NCI-H146 treated with DMSO at 0.1 percent for 48 hours (cell line): Measurements from ENCODE around the gene RBFA.
"Not testable (repeated sequence)": the region's sequence is repeated elsewhere in the genome, so short reads cannot be mapped to it uniquely, and the experiment has no call there.

Experiments
- DNase-seq: peaks from one replicate; lab custom pipeline; 2025; ENCODE audit not compliant: unreplicated experiment; lab: John Stamatoyannopoulos, UW

The RBFA gene

DNA sequence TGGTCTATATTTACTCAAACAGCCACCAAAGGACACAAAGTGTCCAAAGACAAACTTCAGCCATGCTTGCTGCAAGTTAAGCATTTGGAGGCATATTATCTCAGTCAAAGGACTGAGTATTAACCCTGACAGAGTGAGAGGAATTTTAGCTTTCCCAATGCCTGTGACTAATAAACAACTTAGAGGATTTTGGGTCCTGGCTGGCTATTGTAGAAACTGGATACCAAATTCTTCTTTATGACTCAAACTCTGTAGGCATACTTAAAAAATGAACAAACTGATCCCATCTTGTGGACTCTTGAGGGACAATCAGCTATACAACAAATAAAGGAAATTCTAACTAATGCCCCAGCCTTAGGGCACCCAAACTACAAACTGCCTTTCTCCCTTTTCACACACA lies 6.5 kb upstream of the RBFA start:
- DNase-seq, result not testable (repeated sequence)

DNA sequence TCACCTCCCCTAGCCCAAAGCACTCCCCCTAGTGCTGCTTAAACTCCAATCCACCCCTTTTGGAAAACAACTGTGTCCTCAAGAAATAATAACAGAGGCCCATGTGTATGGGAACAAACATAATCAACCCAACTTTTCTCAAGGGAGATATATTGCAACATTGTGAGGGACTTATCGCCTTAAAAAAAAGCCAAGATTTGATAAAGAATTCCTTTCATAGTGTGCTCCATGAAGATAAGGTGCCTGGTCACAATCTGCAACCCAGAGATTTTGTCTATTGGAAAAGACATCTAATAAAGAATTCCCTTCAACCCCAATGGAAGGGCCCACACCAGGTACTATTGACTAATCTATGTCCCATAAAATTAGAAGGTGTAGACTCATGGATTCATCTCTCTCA lies 4.5 kb upstream of the RBFA start:
- no peak for DNase-seq

DNA sequence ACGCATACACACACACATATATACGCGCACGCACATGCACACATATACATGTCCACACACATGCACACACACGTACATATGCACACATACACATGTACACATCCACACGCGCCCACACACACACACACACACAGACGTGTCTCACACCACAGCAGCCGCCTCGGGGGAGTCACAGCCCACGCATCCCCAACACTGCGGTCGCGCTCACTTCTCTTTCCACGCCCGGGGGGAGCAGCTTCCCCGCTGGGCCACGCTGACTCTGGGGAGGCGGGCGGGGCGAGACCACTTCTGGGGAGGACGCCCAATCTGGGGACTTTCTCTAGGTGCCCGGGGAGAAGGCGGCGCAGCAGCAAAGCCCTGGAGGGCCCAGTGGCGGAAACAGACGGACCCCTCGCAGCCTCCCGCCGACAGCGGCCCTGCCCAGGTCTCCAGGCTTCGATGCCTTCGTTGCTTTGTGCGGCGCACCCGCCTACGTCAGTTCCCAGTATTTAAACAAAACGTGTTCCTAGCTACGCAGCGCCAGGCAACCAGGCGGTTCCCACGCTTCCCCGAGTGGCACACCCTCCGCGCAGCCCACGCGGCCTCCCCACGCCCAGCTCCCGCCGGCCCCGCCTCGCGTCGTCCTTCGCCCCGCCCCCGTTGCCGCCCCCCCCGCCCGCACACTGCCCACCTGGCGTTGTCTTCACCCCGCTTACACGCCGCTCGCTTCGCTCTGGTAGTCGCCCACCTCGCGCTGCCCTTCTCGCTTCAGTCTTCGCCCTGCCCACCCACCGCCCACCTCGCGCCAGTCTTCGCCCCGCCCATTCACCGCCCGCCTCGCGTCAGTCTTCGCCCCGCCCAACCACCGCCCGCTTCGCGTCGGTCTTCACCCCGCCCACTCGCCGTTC lies 810 bp upstream of the RBFA start:
- DNase-seq, result no peak

DNA sequence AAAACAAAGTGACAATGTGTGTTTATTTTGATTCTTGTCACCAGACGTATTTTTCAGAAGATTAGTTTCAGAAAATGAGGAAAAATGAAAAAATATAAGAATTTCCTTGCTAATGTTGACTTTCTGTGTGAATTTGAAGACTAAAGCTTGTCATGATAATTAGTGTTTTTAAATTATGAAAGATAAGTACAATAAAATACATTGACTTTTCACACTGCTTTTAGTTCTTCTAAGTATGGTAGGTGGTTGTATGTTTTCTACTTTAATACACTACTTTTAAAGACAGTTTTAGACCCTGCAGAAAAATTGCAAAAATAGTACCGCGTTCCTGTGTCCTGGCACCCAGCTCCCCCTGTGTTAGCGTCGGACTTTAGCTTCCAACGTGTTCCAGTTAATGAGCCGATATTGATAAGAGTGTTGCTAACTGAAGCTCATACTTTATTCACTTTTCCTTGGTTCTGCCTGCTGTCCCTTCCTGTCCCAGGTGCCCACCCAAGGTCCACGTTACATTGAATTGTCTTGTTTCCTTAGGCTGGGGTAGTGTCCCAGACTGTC lies 695 bp downstream of the RBFA start:
- no peak for DNase-seq

DNA sequence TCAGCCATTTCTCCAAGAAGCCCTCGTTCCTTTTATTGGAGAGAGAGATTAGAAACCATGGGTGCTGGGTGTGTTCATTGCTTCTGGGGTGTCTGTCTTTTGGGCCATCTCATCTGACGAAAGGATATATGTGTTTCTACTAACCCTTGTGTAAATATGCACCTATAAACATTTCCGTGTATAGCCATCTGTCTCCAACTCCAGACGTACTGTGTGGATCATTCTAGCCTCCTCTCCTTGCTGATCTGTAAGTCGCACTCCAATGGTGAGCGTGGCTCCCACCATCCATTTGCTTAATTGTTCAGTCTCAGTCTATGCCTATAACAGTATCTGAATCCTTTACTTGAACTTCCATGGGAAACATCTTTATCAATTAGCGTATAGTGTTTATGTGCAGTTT lies 1.8 kb downstream of the RBFA start:
- DNase-seq, result no peak

DNA sequence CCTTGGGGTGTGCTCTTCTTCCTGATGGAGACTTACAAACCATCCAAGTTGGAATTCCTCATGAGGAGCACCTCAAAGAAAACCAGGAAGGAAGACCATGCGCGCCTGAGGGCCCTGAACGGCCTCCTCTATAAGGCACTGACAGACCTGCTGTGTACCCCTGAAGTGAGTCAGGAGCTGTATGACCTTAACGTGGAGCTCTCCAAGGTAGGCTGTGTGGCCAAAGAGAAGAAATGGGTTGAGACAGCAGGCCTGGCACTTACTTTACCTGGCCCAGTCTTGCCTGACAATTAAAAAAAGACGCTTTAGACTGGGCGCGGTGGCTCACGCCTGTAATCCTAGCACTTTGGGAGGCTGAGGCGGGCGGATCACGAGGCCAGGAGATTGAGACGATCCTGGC lies 3.1 kb downstream of the RBFA start:
- DNase-seq, result no peak

DNA sequence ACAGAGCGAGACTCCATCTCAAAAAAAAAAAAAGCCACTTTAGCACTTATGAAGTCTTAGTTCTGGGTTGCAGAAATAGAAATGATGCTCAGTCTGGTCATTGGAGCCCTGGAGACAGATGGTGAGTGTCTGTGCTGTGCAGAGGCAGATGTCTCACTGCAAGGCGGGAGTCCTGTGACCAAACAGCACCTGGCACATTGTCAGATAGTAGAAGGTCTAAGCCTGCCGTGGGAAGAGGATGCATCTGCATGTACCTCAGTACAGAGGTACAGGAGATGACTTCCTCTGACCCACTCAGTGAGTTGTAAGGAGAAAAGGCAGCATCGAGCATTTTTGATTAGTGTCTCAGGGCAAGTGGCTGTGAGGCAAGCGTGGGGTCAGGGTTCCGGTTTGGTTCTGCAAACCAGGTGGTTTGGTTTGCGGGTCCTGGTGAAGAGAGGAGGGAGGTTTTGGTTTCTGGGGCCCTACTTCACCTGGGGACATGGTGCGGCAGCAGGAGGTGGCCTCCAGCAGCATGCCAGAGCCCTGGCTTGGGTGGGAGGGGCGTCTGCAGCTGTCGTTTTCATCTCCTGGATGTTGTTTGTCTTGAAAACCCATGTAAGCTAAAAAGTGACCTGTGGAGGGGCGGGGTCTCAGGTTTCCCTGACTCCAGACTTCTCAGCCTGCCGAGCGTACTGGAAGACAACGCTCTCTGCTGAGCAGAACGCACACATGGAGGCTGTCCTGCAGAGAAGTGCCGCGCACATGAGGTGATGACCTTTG lies 3.8 kb downstream of the RBFA start:
- no peak for DNase-seq

DNA sequence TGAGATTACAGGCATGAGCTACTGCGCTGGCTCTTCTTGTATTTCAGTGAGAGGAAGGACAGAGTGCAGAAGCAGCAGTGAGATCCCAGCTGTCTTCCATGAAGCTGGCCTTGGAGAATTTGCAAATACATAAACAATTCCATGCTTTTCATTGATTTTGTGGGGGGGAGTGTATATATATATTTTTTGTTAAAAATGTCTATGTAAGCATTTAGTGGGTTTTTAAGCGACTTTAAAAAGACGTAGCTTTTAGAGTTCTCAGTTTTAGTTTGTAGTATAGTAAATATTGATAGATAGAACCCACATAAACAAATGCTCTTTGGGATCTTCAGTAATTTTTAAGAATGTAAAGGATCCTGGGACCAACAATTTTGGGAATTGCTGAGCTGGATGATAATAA lies 6.3 kb downstream of the RBFA start:
- DNase-seq, result no peak

DNA sequence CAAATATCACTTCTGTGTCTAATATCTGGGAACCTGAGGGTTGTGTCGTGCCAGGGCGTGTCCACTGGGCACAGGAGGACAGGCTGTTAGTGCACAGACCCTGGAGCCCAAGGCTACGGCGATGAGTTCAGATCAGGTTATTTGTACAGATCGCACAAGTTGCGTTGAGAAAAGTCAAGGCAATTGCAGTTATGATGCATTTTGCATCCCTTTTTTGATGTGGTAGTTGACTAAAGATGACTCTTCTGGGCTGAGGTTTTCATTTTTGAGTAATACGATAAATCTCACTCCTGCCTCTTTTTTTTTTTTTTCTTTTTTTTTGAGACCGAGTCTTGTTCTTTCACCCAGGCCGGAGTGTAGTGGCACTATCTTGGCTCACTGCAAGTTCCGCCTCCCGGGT lies 7.2 kb downstream of the RBFA start:
- DNase-seq, result no peak

DNA sequence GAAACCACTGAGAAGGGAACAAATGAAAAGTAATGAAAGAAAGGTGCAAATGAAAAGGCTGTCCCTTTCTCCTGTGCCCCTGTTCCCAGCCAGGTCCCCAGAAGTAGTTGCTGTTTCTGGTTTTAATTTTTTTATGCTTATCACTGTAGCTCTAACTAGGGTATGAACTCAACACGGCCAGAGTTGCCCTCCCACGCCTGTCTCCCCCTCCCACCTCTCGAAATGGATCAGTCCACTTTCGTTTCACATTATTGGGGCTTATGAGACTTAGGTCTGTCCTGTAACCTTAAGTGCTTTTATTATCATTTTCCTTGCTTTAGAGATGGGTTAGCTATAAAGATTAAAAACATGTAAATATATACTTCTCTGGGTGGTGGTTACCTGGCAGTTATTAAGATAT lies 8.6 kb downstream of the RBFA start:
- no peak for DNase-seq

DNA sequence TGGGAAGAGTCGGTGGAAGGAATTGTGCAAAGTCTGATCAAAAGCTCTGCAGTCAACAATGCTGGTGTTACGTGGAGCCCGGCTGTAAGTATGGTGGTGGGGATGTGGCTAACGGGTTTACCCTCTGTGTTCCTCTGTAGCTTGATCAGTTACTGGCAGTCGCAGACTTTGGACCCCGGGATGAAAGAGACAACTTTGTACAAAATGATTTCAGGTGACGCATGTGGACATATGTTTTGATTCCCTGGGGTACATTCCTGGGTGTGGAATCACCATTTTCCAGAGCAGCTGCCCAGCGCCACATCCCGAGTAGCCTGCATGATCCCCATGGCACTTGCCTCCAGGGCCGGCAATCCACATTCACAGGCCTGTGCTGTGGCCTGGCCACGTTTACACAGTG lies 9.8 kb downstream of the RBFA start:
- no peak for DNase-seq

DNA sequence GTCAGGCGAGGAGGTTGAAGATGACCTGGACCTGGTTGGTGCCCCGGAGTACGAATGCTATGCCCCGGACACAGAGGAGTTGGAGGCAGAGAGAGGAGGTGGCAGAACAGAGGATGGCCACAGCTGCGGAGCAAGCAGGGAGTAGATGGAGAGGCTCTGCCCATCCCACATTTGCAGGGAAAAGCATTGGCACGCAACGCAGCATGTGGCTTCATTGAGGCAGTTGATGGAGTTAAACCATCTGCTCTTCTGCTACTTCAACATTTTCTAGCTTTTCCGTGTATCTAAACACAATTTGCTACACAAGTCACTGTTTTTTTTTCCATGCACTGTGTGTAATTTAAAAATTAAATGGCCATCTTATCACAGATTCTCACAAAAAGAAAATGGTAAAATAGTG lies 11.8 kb downstream of the RBFA start:
- DNase-seq, result no peak

DNA sequence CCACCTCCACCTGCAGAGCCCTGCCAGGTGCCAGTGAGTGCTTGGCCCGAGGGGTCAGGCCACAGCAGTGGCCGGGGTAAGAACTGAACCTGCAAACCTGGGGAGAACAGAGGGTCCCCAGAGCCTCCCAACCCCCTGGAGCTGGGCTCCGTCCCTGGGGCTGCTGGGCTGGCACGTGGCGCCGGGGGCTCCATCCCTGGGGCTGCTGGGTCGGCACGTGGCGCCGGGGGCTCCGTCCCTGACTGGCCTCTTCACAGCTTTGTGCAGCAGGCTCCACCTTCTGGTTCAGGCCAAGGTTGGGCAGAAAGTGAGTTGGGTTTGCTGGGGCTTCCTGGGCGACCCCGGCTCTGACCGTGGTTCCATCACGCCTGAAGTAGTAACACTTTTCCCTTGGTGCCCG lies 12.2 kb downstream of the RBFA start:
- no peak for DNase-seq

DNA sequence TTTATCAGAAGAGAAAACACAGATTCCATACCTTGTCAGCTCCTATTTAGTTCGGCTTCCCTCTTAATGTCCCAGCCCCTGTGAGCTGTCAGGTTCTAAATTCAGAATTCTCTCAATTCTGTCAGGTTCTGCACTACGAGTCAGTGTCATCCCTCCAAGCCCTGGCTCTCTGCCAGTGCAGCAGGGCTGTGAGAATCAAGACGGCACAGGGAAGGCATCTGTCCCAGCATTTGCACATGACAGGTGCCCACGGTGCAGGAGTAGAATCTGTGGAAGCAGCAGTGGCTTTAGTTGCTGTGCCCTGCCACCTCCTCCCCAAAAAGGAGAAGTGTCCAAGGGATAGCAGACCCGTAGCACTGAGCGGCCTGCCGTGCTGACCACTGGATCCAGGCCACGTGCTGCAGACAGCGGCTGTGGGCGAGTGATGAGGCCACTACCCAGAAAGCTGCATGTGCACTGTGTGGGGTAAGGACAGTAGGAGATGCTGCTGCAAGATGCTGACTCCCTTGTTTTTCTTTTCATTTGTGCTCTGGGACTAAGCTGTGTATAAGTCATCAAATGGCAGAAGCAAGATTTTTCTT lies 12.8 kb downstream of the RBFA start:
- DNase-seq, result no peak

DNA sequence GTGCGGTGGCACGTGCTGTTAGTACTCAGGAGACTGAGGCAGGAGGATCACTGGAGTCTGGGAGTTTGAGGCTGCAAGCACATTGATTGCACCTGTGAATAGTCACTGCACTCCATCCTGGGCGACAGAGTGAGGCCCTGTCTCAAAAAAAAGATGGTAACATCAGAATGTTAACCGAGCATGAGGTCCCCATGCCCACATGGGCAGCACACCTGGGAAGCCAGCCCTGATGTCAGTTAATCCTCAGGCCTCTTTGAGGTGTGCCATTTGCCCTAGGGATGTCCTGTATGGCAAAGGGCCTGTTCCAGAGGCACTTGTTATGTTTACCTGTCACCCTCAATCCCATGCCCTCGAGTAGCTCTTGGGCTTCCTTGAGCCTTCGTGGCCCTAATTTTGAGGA lies 16.6 kb downstream of the RBFA start:
- DNase-seq, result no peak

DNA sequence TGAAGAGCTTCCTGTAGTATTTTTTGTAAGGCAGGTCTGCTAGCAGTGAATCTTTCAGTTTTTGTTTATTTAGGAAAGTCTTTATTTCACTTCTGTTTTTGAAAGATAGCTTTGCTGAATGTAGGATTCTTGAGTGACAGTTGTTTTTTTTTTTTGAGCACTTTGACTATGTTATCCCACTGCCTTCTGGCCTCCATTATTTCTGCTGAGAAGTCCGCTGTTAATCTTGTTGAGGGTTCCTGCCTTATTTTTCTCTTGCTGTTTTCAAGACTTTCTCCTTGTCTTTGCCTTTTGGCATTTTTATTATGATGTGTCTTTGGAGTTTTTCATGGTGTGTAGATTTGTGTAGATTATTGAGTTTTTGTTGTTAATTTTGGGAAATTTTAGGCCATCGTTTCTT lies 21.9 kb downstream of the RBFA start:
- no peak for DNase-seq

DNA sequence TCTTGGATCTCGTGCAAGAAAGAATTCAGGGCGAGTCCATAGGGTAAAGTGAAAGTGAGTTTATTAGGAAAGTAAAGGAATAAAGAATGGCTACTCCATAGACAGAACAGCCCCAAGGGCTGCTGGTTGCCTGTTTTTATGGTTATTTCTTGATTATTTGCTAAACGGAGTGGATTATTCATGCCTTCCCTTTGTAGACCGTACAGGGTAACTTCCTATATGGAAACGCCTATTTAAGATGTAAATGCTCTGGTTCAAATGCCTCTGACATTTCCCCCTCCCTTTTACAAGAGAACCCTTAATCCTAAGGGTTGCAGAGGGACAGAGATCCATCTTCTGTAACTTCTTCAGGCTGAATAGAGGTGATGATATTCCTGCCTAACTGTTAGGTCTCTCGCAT lies 25.7 kb downstream of the RBFA start:
- no peak for DNase-seq

DNA sequence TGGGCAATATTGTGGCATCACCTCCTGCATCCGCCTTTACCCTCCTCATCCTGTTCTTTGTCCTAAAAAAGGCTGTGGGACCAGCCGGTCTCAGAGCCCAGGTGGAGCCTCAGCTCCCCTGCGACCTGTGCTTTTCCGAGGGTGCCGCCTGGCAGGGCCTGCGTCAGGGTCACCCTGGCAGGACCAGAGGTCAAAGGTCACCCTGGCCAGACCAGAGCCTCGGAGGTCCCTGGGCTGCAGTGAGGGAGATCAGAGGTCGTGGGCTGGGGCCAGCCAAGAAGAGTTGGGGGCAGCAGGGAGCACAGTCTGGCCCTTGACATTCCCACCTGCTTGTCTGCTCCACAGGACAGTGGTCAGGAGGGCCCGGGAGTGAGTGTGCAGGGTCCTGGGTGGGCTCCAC lies 31.5 kb downstream of the RBFA start:
- DNase-seq, result no peak

DNA sequence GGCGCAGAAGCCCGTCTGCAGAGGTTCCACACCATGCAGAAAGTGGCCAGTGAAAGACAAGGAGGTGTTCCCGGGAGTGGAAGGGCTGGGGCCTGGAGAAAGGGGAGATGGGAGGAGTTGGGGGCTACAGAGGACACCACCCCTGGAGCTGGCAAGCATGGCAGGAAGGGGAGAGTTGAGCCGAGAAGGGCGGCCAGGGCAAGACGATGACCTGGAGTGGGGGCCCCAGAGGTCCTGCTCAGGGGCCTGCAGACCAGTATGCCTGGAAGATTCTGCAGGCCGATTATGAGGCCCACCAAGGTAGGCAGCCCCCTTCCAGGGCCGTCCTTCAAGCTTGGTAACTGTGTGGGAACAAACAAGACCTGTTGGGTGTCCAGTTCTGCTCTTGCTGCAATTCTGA lies 33.1 kb downstream of the RBFA start:
- no peak for DNase-seq

DNA sequence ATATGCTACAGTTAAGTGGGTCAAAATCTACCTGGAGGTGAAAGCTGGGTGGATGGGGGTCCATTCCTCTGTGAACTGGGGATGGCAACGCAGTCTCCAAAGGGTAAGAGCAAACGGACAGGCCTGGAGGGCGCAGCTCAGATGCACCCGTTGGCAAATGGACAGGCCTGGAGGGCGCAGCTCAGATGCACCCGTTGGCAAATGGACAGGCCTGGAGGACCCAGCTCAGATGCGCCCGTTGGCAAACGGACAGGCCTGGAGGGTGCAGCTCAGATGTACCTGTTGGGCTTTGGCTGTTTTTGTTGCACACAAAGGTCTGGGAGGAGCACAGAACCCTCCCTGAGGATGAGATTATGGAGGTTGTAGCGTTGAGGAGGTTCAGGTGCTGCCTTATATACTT lies 33.7 kb downstream of the RBFA start:
- no peak for DNase-seq

DNA sequence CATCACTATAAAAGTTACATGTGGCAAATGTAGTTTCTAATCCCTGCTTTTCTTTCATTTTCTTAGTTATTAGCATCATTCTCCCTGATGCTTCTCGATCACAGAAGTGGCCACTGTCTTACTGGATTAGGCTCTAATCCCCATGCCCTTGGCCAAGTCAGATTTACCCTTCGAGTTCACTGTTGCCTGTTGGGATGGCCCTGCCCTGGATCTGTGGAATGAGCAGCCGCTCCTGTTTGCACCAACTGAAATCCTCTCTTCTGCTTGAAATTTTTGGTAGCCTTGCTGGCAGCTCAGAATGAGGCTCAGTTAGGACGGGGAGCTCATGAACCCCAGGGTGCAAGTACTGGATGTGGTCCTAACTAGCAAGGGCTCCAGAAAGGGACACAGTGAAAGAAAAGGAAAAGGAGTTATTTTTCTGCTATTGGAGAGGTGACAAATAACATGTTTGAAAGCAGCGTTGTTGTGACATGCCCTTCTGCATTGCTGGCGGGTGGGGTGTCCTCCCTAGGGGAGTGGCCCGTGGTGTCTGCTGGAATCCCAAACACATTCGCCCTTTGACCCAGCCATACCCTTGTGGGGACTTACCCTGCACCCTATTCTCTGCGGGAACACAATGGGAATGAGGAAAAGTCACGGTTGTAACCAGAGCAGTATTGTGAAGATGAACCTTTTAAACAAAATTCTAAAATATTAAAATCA lies 34.5 kb downstream of the RBFA start:
- no peak for DNase-seq
